HepG2 (cell line): ENCODE data around the gene C1orf87.

Source experiments
- KLF16 ChIP-seq, 2 experiments: sonication (generic) in 1 of 2; formaldehyde crosslinking in 1 of 2; IDR thresholded peaks; 2 replicates each; pipeline versions ENCODE4 v1.6.1 to v1.8.0; 2016 to 2023; ENCODE audit warnings: missing genetic modification reagents in 2 of 2, missing compliant biosample characterization in 1 of 2
- TF ChIP-seq, protein P1 (sequence below): sonication (generic); formaldehyde crosslinking; IDR thresholded peaks from 2 replicates; pipeline ENCODE4 v1.5.0; 2020; ENCODE audit warnings: mild to moderate bottlenecking, missing genetic modification reagents, moderate library complexity

GRCh38 chr1:59971464-59971911 is 102.1 kb downstream of the C1orf87 start:
- TF ChIP-seq, protein P1, sequence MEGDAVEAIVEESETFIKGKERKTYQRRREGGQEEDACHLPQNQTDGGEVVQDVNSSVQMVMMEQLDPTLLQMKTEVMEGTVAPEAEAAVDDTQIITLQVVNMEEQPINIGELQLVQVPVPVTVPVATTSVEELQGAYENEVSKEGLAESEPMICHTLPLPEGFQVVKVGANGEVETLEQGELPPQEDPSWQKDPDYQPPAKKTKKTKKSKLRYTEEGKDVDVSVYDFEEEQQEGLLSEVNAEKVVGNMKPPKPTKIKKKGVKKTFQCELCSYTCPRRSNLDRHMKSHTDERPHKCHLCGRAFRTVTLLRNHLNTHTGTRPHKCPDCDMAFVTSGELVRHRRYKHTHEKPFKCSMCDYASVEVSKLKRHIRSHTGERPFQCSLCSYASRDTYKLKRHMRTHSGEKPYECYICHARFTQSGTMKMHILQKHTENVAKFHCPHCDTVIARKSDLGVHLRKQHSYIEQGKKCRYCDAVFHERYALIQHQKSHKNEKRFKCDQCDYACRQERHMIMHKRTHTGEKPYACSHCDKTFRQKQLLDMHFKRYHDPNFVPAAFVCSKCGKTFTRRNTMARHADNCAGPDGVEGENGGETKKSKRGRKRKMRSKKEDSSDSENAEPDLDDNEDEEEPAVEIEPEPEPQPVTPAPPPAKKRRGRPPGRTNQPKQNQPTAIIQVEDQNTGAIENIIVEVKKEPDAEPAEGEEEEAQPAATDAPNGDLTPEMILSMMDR (CRISPR knock-in tag), result peak; percentile 93
- TF ChIP-seq KLF16 (CRISPR knock-in tag; IDR thresholded peaks at IDR 0.05), result no peak
